ENCODE measurements around the gene CDKN1B. TPM values are rescaled to one million over a fixed set of nuclear protein-coding genes. Genes with fewer than 3 reads are reported as not detected.
A peak's percentile ranks its signal among the peaks of the same experiment; 100 is the strongest.

The CDKN1B gene
- total and polyA plus RNA-seq, 2 of the 13 experiments (the other 11 are each of a cell fraction or from before 2014, with no cell fraction given): 20.1 to 37.2 TPM

GRCh38 chr12:12714276-12715021 lies 2.7 kb upstream of the CDKN1B start (continued):
- TF ChIP-seq ZBTB34 (CRISPR knock-in tag; IDR thresholded peaks at IDR 0.05) (no peak), MATR3 (CRISPR knock-in tag; IDR thresholded peaks at IDR 0.05) (no peak), SP5 (CRISPR knock-in tag; IDR thresholded peaks at IDR 0.05; ENCODE audit: borderline replicate concordance, low read depth) (no peak), ZNF850 (CRISPR knock-in tag; conservative IDR thresholded peaks at IDR 0.05) (no peak), ZNF770 (CRISPR knock-in tag; IDR thresholded peaks at IDR 0.05) (no peak), U2AF2 (IDR thresholded peaks at IDR 0.05; ENCODE audit: low read depth, low read length) (no peak), POGZ (CRISPR knock-in tag; IDR thresholded peaks at IDR 0.05) (no peak), ZNF709 (CRISPR knock-in tag; IDR thresholded peaks at IDR 0.05) (0 out of 2 replicates have a peak, but pooled peaks have one; percentile 42), IKZF4 (CRISPR knock-in tag; IDR thresholded peaks at IDR 0.05; ENCODE audit: borderline replicate concordance, low read depth, not compliant biosample characterization) (no peak), CREBL2 (CRISPR knock-in tag; IDR thresholded peaks at IDR 0.05; ENCODE audit: borderline replicate concordance) (no peak), SAFB2 (CRISPR knock-in tag; IDR thresholded peaks at IDR 0.05; ENCODE audit: borderline replicate concordance, low read depth) (no peak), RBAK (CRISPR knock-in tag; IDR thresholded peaks at IDR 0.05) (no peak), NFYC (CRISPR knock-in tag; IDR thresholded peaks at IDR 0.05) (no peak), KMT2B (CRISPR knock-in tag; IDR thresholded peaks at IDR 0.05) (no peak; the same call in 1 of the 2 replicates), ZFY (CRISPR knock-in tag; IDR thresholded peaks at IDR 0.05) (no peak; the same call in 1 of the 2 replicates), CEBPB (IDR thresholded peaks at IDR 0.05; ENCODE audit: borderline replicate concordance, low read depth, low read length) (no peak), TAF15 (IDR thresholded peaks at IDR 0.05; ENCODE audit: low read depth, low read length, poor library complexity, severe bottlenecking) (no peak), ZNF687 (CRISPR knock-in tag; IDR thresholded peaks at IDR 0.05) (peak; percentile 40), ZNF644 (CRISPR knock-in tag; IDR thresholded peaks at IDR 0.05; ENCODE audit: low read depth) (no peak), MYPOP (CRISPR knock-in tag; IDR thresholded peaks at IDR 0.05) (0 out of 2 replicates have a peak, but pooled peaks have one; percentile 42), DPF2 (CRISPR knock-in tag; IDR thresholded peaks at IDR 0.05; ENCODE audit: borderline replicate concordance, low read depth) (no peak)
